Measurements from ENCODE around the gene CFTR. TPM values are rescaled to one million over a fixed set of nuclear protein-coding genes. Genes with fewer than 3 reads are reported as not detected.
A peak's percentile ranks its signal among the peaks of the same experiment; 100 is the strongest.

CFTR gene
- total RNA-seq, 1 experiment from 2014 or later: 0.72 TPM

GRCh38 chr7:117711556-117711955, 231.7 kb downstream of the CFTR start:
- H3K4me1 Mint-ChIP-seq: peaks cover 2% of the 10 kb centered on the region; the same call in 1 of the 2 replicates
- DNase-seq (ENCODE audit: low spot score): no peak
- TF ChIP-seq SMAD3 (CRISPR knock-in tag; IDR thresholded peaks at IDR 0.05; ENCODE audit: borderline replicate concordance): no peak
- no peak for TF ChIP-seq HMGA2 (CRISPR knock-in tag; IDR thresholded peaks at IDR 0.05)
- no peak for TF ChIP-seq ESRRA (CRISPR knock-in tag; IDR thresholded peaks at IDR 0.05; ENCODE audit: borderline replicate concordance)
- peaks cover 5% of the 10 kb centered on the region; the same call in 1 of the 2 replicates for H3K9me3 Mint-ChIP-seq
- ChIA-PET POLR2A (no interaction called here), CTCF (no interaction called here)
- peaks cover 17% of the 10 kb centered on the region for H3K36me3 Mint-ChIP-seq
- H3K27me3 Mint-ChIP-seq (ENCODE audit: low read depth): no peaks in the 10 kb centered on the region
- no peak overlapping the region for H3K27ac Mint-ChIP-seq
- ATAC-seq: no peak
- no peak overlapping the region for H3K4me3 Mint-ChIP-seq

DNA sequence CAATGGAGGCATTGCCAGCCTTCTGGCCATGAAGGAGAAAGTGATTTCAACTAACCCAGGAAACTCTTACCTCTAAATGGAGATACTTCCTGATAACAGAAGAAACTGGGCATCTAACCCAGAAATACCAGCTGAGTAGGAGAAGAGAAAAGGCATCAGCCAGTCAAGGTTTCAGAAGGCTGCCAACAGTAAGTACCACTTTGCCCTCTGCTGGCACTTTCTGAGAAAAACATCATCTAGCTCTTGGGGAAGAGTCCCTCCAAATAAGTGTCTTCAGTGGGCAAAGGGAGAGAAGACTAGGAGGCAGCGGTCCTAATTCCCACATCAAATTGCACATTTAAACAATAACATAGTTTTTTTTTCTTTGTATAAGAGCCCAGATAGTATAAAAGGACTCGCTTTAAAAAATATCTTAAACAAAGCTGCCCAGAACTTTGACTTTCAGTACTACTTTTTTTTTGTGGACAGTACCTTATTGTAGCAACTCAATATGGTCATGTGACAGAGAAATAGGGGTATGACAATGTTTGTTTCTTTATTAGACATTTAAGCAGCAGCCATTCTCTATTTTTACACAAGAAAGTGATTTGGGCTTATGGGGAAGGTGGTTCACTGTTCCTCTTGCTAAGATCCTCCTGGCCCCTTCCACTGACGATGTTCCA, 236.1 kb downstream of the CFTR start:
- 0 out of 2 replicates have a peak, but pooled peaks have one; percentile 26 for TF ChIP-seq CTCF (IDR thresholded peaks at IDR 0.05)
- TF ChIP-seq HMGA2 (CRISPR knock-in tag; IDR thresholded peaks at IDR 0.05): no peak
- no peak overlapping the region for H3K27ac Mint-ChIP-seq
- no peaks in the 10 kb centered on the region for H3K4me1 Mint-ChIP-seq
- peak; percentile 31 for DNase-seq (ENCODE audit: low spot score)
- no peaks in the 10 kb centered on the region for H3K9me3 Mint-ChIP-seq
- peak; percentile 86 for ATAC-seq
- no peak overlapping the region for H3K4me3 Mint-ChIP-seq
- ChIA-PET CTCF (interaction anchor here (0.6 to 4.5 kb wide), 22 partner anchors 11 to 707 kb away, joined by 3 to 53 read pairs (median 4); no protein-coding TSS in a partner anchor), POLR2A (no interaction called here)
- H3K27me3 Mint-ChIP-seq (ENCODE audit: low read depth): no peaks in the 10 kb centered on the region
- peaks cover 23% of the 10 kb centered on the region for H3K36me3 Mint-ChIP-seq

DNA sequence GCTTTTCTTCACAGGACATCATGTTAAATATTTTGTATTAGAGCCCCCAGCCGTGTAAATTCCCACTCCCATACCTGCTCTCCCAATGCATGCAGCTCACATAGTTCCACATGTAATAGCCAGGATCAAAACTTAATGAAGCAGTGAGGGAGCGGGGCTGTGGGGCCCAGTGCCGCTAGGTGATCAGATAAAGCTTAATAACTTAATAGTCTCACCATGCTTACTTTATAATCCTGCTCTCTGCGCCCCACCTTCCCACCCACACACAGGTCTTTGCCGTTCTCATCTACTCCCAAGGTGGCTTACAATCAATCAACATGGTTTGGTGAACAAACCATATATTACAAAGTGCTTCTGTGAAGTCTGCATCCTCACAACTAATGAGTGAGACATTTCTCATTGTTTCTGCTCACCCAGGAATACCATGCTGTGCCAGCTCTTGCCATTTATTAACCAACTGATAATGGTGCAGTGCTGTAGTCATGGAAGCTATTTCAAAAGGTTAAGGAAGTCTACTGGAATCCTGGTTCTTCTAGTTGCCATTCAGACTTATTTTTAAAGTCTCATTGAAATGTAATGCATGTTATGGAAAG, 237.0 kb downstream of the CFTR start:
- H3K27me3 Mint-ChIP-seq (ENCODE audit: low read depth): no peaks in the 10 kb centered on the region
- H3K4me3 Mint-ChIP-seq: no peak overlapping the region
- ChIA-PET POLR2A (interaction anchor here (0.5 kb wide), 1 partner anchor 47 kb away, joined by 3 read pairs; no protein-coding TSS in a partner anchor), CTCF (interaction anchor here (0.8 to 4.5 kb wide), 10 partner anchors 32 to 436 kb away, joined by 3 to 53 read pairs (median 6); no protein-coding TSS in a partner anchor)
- no peaks in the 10 kb centered on the region for H3K4me1 Mint-ChIP-seq
- H3K36me3 Mint-ChIP-seq: peaks cover 17% of the 10 kb centered on the region
- H3K9me3 Mint-ChIP-seq: no peaks in the 10 kb centered on the region
- ATAC-seq (no peak), DNase-seq (ENCODE audit: low spot score) (no peak)
- no peak overlapping the region; the same call in 1 of the 2 replicates for H3K27ac Mint-ChIP-seq
- TF ChIP-seq IRF2 (CRISPR knock-in tag; IDR thresholded peaks at IDR 0.05; ENCODE audit: borderline replicate concordance, low read depth) (no peak), MYBL2 (CRISPR knock-in tag; IDR thresholded peaks at IDR 0.05) (no peak), ZNF263 (CRISPR knock-in tag; IDR thresholded peaks at IDR 0.05; ENCODE audit: low read depth) (no peak), ZNF317 (CRISPR knock-in tag; IDR thresholded peaks at IDR 0.05; ENCODE audit: borderline replicate concordance, low read depth) (no peak), FOXJ3 (CRISPR knock-in tag; IDR thresholded peaks at IDR 0.05; ENCODE audit: borderline replicate concordance) (no peak), SMAD4 (CRISPR knock-in tag; IDR thresholded peaks at IDR 0.05) (no peak), AR (CRISPR knock-in tag; IDR thresholded peaks at IDR 0.05) (no peak), ZNF138 (CRISPR knock-in tag; conservative IDR thresholded peaks at IDR 0.05) (no peak), JUN (CRISPR knock-in tag; IDR thresholded peaks at IDR 0.05) (no peak), ZMAT4 (CRISPR knock-in tag; IDR thresholded peaks at IDR 0.05) (no peak)
- TF ChIP-seq, protein P1, sequence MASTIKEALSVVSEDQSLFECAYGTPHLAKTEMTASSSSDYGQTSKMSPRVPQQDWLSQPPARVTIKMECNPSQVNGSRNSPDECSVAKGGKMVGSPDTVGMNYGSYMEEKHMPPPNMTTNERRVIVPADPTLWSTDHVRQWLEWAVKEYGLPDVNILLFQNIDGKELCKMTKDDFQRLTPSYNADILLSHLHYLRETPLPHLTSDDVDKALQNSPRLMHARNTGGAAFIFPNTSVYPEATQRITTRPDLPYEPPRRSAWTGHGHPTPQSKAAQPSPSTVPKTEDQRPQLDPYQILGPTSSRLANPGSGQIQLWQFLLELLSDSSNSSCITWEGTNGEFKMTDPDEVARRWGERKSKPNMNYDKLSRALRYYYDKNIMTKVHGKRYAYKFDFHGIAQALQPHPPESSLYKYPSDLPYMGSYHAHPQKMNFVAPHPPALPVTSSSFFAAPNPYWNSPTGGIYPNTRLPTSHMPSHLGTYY (CRISPR knock-in tag; IDR thresholded peaks at IDR 0.05): no peak
- TF ChIP-seq, protein P2, sequence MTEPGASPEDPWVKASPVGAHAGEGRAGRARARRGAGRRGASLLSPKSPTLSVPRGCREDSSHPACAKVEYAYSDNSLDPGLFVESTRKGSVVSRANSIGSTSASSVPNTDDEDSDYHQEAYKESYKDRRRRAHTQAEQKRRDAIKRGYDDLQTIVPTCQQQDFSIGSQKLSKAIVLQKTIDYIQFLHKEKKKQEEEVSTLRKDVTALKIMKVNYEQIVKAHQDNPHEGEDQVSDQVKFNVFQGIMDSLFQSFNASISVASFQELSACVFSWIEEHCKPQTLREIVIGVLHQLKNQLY (CRISPR knock-in tag; IDR thresholded peaks at IDR 0.05): no peak
- TF ChIP-seq, protein P3, sequence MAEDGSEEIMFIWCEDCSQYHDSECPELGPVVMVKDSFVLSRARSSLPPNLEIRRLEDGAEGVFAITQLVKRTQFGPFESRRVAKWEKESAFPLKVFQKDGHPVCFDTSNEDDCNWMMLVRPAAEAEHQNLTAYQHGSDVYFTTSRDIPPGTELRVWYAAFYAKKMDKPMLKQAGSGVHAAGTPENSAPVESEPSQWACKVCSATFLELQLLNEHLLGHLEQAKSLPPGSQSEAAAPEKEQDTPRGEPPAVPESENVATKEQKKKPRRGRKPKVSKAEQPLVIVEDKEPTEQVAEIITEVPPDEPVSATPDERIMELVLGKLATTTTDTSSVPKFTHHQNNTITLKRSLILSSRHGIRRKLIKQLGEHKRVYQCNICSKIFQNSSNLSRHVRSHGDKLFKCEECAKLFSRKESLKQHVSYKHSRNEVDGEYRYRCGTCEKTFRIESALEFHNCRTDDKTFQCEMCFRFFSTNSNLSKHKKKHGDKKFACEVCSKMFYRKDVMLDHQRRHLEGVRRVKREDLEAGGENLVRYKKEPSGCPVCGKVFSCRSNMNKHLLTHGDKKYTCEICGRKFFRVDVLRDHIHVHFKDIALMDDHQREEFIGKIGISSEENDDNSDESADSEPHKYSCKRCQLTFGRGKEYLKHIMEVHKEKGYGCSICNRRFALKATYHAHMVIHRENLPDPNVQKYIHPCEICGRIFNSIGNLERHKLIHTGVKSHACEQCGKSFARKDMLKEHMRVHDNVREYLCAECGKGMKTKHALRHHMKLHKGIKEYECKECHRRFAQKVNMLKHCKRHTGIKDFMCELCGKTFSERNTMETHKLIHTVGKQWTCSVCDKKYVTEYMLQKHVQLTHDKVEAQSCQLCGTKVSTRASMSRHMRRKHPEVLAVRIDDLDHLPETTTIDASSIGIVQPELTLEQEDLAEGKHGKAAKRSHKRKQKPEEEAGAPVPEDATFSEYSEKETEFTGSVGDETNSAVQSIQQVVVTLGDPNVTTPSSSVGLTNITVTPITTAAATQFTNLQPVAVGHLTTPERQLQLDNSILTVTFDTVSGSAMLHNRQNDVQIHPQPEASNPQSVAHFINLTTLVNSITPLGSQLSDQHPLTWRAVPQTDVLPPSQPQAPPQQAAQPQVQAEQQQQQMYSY (CRISPR knock-in tag; IDR thresholded peaks at IDR 0.05): no peak
